Measurements from ENCODE around the gene DTD2.

DTD2 gene

GRCh38 chr14:31408421-31408820 lies 48.9 kb downstream of the DTD2 start:
- in situ Hi-C loops (cut with HindIII; ENCODE audit: low sequenced_read_pairs), result no loop called here

DNA sequence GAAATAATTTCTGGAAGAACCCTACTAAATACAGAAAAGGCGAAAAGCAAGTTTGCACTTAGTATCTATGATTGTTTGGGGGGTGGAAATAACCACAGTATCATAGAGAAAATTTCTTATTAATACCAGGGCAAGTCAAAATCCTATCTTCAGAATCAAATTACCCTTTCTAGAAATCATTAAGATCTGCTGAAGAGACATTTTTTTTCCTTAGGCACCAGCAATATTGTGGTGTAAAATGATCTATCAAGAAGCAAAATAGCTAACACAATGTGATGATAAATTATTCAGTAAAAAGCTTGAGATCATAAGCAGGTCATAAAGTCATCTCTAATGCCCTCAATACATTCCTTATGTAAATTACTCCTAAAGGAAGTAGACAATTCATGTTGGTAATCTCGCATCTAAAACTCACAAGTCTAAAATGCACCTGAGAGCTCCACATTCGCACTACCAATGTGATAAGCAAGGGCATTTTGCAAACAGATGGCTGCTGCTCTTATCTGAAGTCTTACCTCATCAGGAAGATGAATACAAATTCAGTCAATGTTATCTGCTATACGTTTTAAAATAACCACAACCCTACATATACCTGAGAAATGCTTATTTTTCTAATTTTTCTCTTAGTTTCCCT lies 51.6 kb downstream of the DTD2 start:
- in situ Hi-C loops (cut with HindIII; ENCODE audit: low sequenced_read_pairs), result no loop called here

DNA sequence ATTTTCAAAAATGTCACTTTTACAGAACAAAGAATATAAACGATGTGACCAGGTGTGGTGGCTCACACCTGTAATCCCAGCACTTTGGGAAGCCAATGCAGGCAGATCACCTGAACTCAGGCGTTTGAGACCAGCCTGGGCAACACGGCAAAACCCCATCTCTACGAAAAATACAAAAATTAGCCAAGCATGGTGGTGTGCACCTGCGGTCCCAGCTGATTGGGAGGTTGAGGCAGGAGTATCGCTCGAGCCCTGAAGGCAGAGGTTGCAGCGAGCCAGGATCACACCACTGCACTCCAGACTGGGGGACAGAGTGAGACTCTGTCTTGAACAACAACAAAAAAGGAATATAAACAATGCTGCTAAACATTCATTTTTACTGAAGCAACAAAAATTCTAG lies 52.2 kb downstream of the DTD2 start:
- in situ Hi-C loops (cut with HindIII; ENCODE audit: low sequenced_read_pairs), result no loop called here

- in situ Hi-C loops (cut with HindIII; ENCODE audit: low sequenced_read_pairs), result no loop called here
Measured at GRCh38 chr14:31403707-31404106, 53.6 kb downstream of the DTD2 start.

DNA sequence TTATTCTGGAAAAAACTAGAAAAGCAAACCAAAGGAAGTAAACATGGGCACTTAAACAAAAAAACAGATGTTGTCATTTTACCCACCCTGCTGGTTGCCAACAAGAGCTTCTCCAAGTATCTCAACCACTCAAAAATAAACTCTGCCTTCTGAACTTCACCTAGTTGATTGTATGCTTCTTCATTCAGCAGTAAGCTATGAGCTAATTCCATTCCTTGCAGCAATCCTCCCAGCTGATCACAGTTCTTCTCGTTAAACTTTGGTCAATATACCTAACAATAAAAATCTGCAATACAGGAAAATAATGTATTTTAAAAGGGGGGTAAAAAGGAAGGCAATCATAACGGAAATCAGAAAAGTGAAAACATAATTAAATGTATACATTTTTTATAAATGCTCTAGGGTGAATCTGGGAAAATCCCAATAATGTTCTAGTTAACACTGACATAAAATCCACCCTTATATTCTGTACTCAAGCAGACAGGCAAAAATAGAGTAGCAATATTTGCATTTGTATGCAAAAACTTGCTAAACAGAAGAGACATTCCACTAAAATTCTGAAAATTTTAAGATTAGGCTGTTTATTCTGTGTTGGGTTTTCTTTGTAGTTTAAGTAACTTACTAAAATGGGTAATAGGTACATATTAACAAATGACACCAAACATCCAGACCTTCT lies 54.4 kb downstream of the DTD2 start:
- in situ Hi-C loops (cut with HindIII; ENCODE audit: low sequenced_read_pairs), result no loop called here

- in situ Hi-C loops (cut with HindIII; ENCODE audit: low sequenced_read_pairs), result no loop called here
Measured at GRCh38 chr14:31401369-31401932, 55.9 kb downstream of the DTD2 start.

GRCh38 chr14:31400031-31400638 lies 57.2 kb downstream of the DTD2 start:
- in situ Hi-C loops (cut with HindIII; ENCODE audit: low sequenced_read_pairs), result no loop called here
